Transverse colon (tissue), 4 donors: ENCODE measurements around the gene HDGF. TPM values are rescaled to one million over a fixed set of nuclear protein-coding genes. Genes with fewer than 3 reads are reported as not detected.

Experiments used
- DNase-seq: peaks from one replicate; pipeline ENCODE4 v3.0.0-alpha.2; 2019
- H3K27ac ChIP-seq, 4 donors: fragments of 200-600 bp; sonication (generic); 2 replicates each; pipeline ENCODE4 v1.5.1; 2016 to 2018; ENCODE audit warnings: inconsistent platforms in 4 of 4
- H3K27me3 ChIP-seq: fragments of 200-600 bp; sonication (generic); 2 replicates; pipeline ENCODE4 v1.5.1; 2017; ENCODE audit warnings: inconsistent platforms
- H3K36me3 ChIP-seq, 4 donors: fragments of 200-600 bp; sonication (generic); 2 replicates each; pipeline ENCODE4 v1.5.1; 2017 to 2019; ENCODE audit warnings: inconsistent platforms in 4 of 4
- H3K4me1 ChIP-seq, 4 donors: fragments of 200-600 bp; sonication (generic); 2 replicates each; pipeline ENCODE4 v1.5.1; 2017 to 2020; ENCODE audit warnings: inconsistent platforms in 4 of 4
- H3K4me3 ChIP-seq, 4 donors: fragments of 200-600 bp; sonication (generic); 1 replicate in 1 of 4; 2 replicates in 3 of 4; pipeline versions ENCODE4 v1.5.1 to v1.6.1; 2017 to 2019; ENCODE audit warnings: inconsistent platforms in 4 of 4
- H3K9me3 ChIP-seq, 2 donors: fragments of 200-600 bp; sonication (generic); 2 replicates each; pipeline ENCODE4 v1.5.1; 2017 to 2019; ENCODE audit warnings: inconsistent platforms in 2 of 2
- EP300 ChIP-seq: sonication (generic); formaldehyde crosslinking; IDR thresholded peaks from one replicate; pipeline ENCODE4 v1.6.1; 2017; ENCODE audit warnings: antibody characterized with exemption, low read depth
- POLR2A ChIP-seq: fragments of 450-650 bp; IDR thresholded peaks from one replicate; pipeline ENCODE4 v1.6.1; 2016; ENCODE audit warnings: antibody characterized with exemption, mild to moderate bottlenecking, moderate library complexity
- POLR2AphosphoS5 ChIP-seq, 3 donors: sonication (generic); formaldehyde crosslinking; IDR thresholded peaks; one replicate each; pipeline ENCODE4 v1.6.1; 2016; ENCODE audit warnings: antibody characterized with exemption in 3 of 3
- WGBS, 2 donors: methylation state at CpG; one replicate each; pipeline ENCODE4 v1.1.5; 2018; ENCODE audit warnings: low coverage in 1 of 2; 5-methylcytosine and 5-hydroxymethylcytosine counted together
- in situ Hi-C, 4 donors: fragments of 200-750 bp; cut with MboI; loops; one replicate each; pipeline versions ENCODE4 v1.15.0 to v1.15.1; 2017; ENCODE audit warnings: low sequenced_read_pairs in 3 of 4, low pct_ligation_motif_present in 1 of 4, low pct_unique_long_range_greater_than_20kb in 1 of 4
- intact Hi-C: fragments of 100-400 bp; cut with DNase I; formaldehyde crosslinking; loops from one replicate; pipeline ENCODE4 v1.15.1; 2023; ENCODE audit warnings: low total_unique reads
- total RNA-seq, 4 donors: library from RNA; depleted of rRNA; stranded (reverse); fragments of >200 nt; gene quantifications; one replicate each; pipeline ENCODE4 v1.1.0, GENCODE V29; 2016
- TF ChIP-seq, protein P1 (sequence below), 5 experiments: fragments of 200-600 bp in 3 of 5; fragments of 450-650 bp in 2 of 5; sonication (generic) in 3 of 5; IDR thresholded peaks; 1 replicate in 2 of 5; 2 replicates in 3 of 5; pipeline ENCODE4 v1.5.1; 2016 to 2017; ENCODE audit warnings: antibody characterized with exemption in 5 of 5, inconsistent platforms in 3 of 5, mild to moderate bottlenecking in 2 of 5, moderate library complexity in 1 of 5

HDGF gene
- total RNA-seq, 4 donors from 2014 or later = 150 to 204 (median 179) TPM

GRCh38 chr1:156721535-156721934 lies 29.9 kb downstream of the HDGF start:
- intact Hi-C loops (no loop called here), in situ Hi-C loops (loop anchor here in 1 of 4 donors (5.0 kb wide), 1 partner anchor 34 kb away; no protein-coding TSS in a partner anchor)
- WGBS, 2 donors = 69% methylated on average over 4 of the region's 4 CpGs; no CpG with 5 or more reads in 1 of the 2 donors
- DNase-seq = no peak
- TF ChIP-seq, protein P1, sequence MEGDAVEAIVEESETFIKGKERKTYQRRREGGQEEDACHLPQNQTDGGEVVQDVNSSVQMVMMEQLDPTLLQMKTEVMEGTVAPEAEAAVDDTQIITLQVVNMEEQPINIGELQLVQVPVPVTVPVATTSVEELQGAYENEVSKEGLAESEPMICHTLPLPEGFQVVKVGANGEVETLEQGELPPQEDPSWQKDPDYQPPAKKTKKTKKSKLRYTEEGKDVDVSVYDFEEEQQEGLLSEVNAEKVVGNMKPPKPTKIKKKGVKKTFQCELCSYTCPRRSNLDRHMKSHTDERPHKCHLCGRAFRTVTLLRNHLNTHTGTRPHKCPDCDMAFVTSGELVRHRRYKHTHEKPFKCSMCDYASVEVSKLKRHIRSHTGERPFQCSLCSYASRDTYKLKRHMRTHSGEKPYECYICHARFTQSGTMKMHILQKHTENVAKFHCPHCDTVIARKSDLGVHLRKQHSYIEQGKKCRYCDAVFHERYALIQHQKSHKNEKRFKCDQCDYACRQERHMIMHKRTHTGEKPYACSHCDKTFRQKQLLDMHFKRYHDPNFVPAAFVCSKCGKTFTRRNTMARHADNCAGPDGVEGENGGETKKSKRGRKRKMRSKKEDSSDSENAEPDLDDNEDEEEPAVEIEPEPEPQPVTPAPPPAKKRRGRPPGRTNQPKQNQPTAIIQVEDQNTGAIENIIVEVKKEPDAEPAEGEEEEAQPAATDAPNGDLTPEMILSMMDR (IDR thresholded peaks at IDR 0.05) = no peak
- TF ChIP-seq POLR2A = no peak
- no peaks in the 10 kb centered on the region for H3K9me3 ChIP-seq
- no peak overlapping the region for H3K4me3 ChIP-seq
- peaks cover 15 to 23% (median 22%) of the 10 kb centered on the region in 4 donors for H3K4me1 ChIP-seq
- H3K36me3 ChIP-seq = peaks cover 0 to 33% (median 10%) of the 10 kb centered on the region in 4 donors
- no peak overlapping the region for H3K27ac ChIP-seq
- H3K27me3 ChIP-seq = no peaks in the 10 kb centered on the region

GRCh38 chr1:156721131-156721530 lies 30.3 kb downstream of the HDGF start:
- TF ChIP-seq EP300 = no peak
- no peak for TF ChIP-seq POLR2AphosphoS5 (IDR thresholded peaks at IDR 0.05)
- no peak for TF ChIP-seq POLR2A
- TF ChIP-seq, protein P1 (IDR thresholded peaks at IDR 0.05) = no peak
- Histone ChIP-seq H3K4me3 (no peak overlapping the region), H3K4me1 (peaks cover 11 to 19% (median 18%) of the 10 kb centered on the region in 4 donors), H3K36me3 (peaks cover 0 to 33% (median 10%) of the 10 kb centered on the region in 4 donors), H3K27ac (no peak overlapping the region), H3K9me3 (no peaks in the 10 kb centered on the region), H3K27me3 (no peaks in the 10 kb centered on the region)
- 81% methylated on average over 2 of the region's 2 CpGs; no CpG with 5 or more reads in 1 of the 2 donors for WGBS, 2 donors
- in situ Hi-C loops = loop anchor here in 1 of 4 donors (5.0 kb wide), 1 partner anchor 34 kb away; no protein-coding TSS in a partner anchor
- no peak for DNase-seq
- intact Hi-C loops = no loop called here

DNA sequence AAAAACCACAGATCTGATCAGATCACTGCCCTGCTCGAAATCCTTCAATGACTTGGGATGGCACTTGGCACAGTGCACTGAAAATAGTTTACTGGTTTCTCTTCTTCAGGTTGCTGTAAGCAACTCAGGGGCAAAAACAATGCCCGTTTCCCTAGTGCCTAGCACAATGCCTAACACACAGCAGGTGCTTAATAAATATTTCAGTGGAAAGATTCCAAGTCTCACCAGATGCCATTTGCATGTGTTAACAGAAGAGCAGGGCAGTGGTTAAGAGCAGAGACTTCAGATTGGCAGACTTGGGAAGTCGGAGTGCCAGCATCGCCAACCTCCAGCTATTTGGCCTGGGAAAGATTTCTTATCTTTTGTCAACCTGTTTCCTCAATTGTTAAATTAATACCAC lies 34.1 kb downstream of the HDGF start:
- Histone ChIP-seq H3K36me3 (peaks cover 0 to 10% (median 4%) of the 10 kb centered on the region in 4 donors), H3K27ac (no peak overlapping the region), H3K4me1 (no peaks in the 10 kb centered on the region), H3K27me3 (no peaks in the 10 kb centered on the region), H3K9me3 (no peaks in the 10 kb centered on the region), H3K4me3 (no peak overlapping the region)
- intact Hi-C loops (no loop called here), in situ Hi-C loops (no loop called here)
- 79 to 97% methylated on average over 3 to 4 of the region's 4 CpGs for WGBS, 2 donors
- TF ChIP-seq POLR2AphosphoS5 (IDR thresholded peaks at IDR 0.05) = no peak
- TF ChIP-seq, protein P1 (IDR thresholded peaks at IDR 0.05) = no peak
- TF ChIP-seq EP300 = no peak
- no peak for TF ChIP-seq POLR2A
- no peak for DNase-seq

DNA sequence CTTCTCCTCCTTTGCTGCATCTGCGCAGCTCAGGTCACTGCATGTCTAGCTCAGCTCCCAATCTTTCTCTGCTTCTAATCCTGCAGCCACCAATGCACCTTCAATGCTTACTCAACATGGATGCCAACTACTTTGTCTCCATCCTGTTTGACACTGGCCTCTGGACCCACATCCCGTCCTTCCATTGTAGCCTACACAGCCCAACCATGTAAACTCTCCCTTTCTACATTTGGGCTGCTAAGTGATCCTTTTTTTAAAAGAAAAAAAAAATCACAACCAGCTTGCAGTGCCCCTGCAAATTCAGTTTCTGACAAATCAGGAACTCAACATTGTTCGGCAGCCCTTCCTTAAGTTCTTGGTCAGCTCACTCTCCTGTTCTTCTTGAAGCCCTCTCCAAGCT lies 36.6 kb downstream of the HDGF start:
- H3K4me3 ChIP-seq = no peak overlapping the region
- H3K9me3 ChIP-seq = no peaks in the 10 kb centered on the region
- no peak for TF ChIP-seq POLR2A
- no peak for TF ChIP-seq POLR2AphosphoS5 (IDR thresholded peaks at IDR 0.05)
- TF ChIP-seq, protein P1 (IDR thresholded peaks at IDR 0.05) = no peak
- TF ChIP-seq EP300 = no peak
- H3K4me1 ChIP-seq = peaks cover 5 to 13% (median 9%) of the 10 kb centered on the region in 4 donors
- DNase-seq = no peak
- intact Hi-C loops = no loop called here
- no peaks in the 10 kb centered on the region for H3K27me3 ChIP-seq
- 92 to 94% methylated on average over 2 to 3 of the region's 3 CpGs for WGBS, 2 donors
- in situ Hi-C loops = no loop called here
- H3K36me3 ChIP-seq = no peaks in the 10 kb centered on the region
- H3K27ac ChIP-seq = no peak overlapping the region
